ENCODE results near the gene PHACTR4.

GRCh38 chr1:28329395-28330153, 40.0 kb upstream of the PHACTR4 start:
- TF ChIP-seq POLR2A (IDR thresholded peaks at IDR 0.05): no peak
- TF ChIP-seq CTCF (IDR thresholded peaks at IDR 0.05): peak in 1 of 4 donors; percentile 12
